ENCODE results near the gene ATP8B1. TPM values are rescaled to one million over a fixed set of nuclear protein-coding genes. Genes with fewer than 3 reads are reported as not detected.

Gene ATP8B1
- total RNA-seq, 1 experiment from 2014 or later = 62.3 TPM

DNA sequence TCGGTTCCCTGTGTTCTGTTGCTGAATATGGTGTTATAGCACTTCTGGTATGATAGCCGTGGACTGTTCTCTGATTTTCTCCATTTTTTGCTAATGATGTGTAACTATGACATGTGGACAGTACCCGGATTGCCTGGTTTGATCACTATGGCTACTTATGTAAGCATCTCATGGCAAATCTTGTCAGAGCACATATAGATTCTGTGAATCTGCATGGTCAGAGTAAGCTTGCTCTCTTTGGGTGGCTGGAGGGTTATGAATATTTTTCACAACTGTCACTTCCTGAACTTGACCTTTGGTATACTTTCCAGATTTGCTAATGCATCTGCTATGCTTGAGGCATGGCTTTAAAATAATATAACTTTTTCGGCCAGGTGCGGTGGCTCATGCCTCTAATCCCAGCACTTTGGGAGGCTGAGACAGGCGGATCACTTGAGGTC lies 36.8 kb upstream of the ATP8B1 start:
- DNase-seq = no peak
- H3K27me3 Mint-ChIP-seq (ENCODE audit: unreplicated experiment) = no peaks in the 10 kb centered on the region
- no TSS peak for BruUV-seq (replicated peaks)
- no peaks in the 10 kb centered on the region for H3K36me3 Mint-ChIP-seq (ENCODE audit: insufficient read depth, unreplicated experiment)
- H3K4me3 Mint-ChIP-seq (ENCODE audit: low read depth, unreplicated experiment) = no peak overlapping the region
- intact Hi-C loops (cut with micrococcal nuclease; ENCODE audit: unreplicated experiment) = no loop called here
- H3K9me3 Mint-ChIP-seq (ENCODE audit: low read depth, unreplicated experiment) = peaks cover 2% of the 10 kb centered on the region
- TF ChIP-seq, protein P1, sequence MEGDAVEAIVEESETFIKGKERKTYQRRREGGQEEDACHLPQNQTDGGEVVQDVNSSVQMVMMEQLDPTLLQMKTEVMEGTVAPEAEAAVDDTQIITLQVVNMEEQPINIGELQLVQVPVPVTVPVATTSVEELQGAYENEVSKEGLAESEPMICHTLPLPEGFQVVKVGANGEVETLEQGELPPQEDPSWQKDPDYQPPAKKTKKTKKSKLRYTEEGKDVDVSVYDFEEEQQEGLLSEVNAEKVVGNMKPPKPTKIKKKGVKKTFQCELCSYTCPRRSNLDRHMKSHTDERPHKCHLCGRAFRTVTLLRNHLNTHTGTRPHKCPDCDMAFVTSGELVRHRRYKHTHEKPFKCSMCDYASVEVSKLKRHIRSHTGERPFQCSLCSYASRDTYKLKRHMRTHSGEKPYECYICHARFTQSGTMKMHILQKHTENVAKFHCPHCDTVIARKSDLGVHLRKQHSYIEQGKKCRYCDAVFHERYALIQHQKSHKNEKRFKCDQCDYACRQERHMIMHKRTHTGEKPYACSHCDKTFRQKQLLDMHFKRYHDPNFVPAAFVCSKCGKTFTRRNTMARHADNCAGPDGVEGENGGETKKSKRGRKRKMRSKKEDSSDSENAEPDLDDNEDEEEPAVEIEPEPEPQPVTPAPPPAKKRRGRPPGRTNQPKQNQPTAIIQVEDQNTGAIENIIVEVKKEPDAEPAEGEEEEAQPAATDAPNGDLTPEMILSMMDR (IDR thresholded peaks at IDR 0.05; ENCODE audit: unreplicated experiment) = no peak
- CTCF ChIA-PET = no interaction called here
- peaks cover 35% of the 10 kb centered on the region for H3K4me1 Mint-ChIP-seq (ENCODE audit: low read depth, unreplicated experiment)
- no peak overlapping the region for H3K27ac Mint-ChIP-seq (ENCODE audit: unreplicated experiment)

DNA sequence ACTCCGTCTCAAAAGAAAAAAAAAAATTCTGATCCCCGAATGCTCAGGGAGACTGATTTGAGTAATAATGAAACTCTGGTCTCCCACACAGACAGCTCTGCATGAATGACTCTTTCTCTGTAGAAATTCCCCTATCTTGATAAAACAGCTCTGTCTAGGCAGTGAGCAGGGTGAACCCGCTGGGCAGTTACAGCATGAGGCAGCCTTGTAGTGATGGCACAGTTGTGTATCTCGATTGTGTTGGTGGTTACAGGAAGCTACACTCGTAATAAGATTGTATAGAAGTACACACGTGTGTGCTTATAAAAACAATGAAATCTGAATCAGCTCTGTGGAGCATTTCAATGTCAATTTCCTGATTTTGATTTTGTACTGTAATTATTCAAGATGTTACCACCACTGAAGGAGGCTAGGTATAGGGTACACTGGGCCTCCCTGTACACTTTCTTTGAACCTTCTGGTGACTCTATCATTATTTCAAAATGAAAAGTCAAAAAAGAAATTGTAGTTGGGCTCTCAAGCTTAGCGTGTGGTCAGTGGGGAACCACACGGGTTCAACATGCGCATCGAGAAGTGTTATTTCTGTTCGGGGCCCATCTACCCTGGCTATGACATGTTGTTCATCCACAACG lies 34.9 kb upstream of the ATP8B1 start:
- BruUV-seq (replicated peaks) = no TSS peak
- intact Hi-C loops (cut with micrococcal nuclease; ENCODE audit: unreplicated experiment) = no loop called here
- Mint-ChIP-seq H3K27me3 (ENCODE audit: unreplicated experiment) (no peaks in the 10 kb centered on the region), H3K36me3 (ENCODE audit: insufficient read depth, unreplicated experiment) (no peaks in the 10 kb centered on the region), H3K9me3 (ENCODE audit: low read depth, unreplicated experiment) (peaks cover 2% of the 10 kb centered on the region), H3K27ac (ENCODE audit: unreplicated experiment) (no peak overlapping the region), H3K4me3 (ENCODE audit: low read depth, unreplicated experiment) (no peak overlapping the region), H3K4me1 (ENCODE audit: low read depth, unreplicated experiment) (peaks cover 34% of the 10 kb centered on the region)
- TF ChIP-seq, protein P1 (IDR thresholded peaks at IDR 0.05; ENCODE audit: unreplicated experiment) = no peak
- CTCF ChIA-PET = interaction anchor here (0.6 kb wide), 1 partner anchor 45 kb away, joined by 5 read pairs; no protein-coding TSS in a partner anchor
- no peak for DNase-seq

DNA sequence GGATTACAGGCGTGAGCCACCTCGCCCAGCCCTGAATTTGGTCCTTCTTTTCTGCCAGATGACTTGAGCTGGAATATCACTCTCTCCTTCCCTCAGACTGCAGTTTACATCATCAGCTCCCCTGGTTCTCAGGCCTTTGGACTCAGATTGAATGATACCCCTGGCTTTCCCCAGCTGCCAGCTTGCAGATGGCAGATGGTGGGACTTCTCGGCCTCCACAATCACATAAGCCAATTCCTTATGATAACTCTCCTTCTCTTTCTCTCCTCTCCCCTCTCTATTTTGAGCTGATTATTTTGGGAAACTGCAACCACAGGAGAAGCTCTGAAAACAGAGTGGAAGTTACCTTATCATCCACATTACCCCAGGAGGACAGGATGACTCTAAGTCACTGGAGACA lies 33.4 kb upstream of the ATP8B1 start:
- H3K4me3 Mint-ChIP-seq (ENCODE audit: low read depth, unreplicated experiment) = no peak overlapping the region
- BruUV-seq (replicated peaks) = no TSS peak
- H3K27ac Mint-ChIP-seq (ENCODE audit: unreplicated experiment) = no peak overlapping the region
- TF ChIP-seq, protein P1 (IDR thresholded peaks at IDR 0.05; ENCODE audit: unreplicated experiment) = no peak
- no peak for DNase-seq
- intact Hi-C loops (cut with micrococcal nuclease; ENCODE audit: unreplicated experiment) = no loop called here
- no peaks in the 10 kb centered on the region for H3K36me3 Mint-ChIP-seq (ENCODE audit: insufficient read depth, unreplicated experiment)
- peaks cover 3% of the 10 kb centered on the region for H3K9me3 Mint-ChIP-seq (ENCODE audit: low read depth, unreplicated experiment)
- peaks cover 28% of the 10 kb centered on the region for H3K4me1 Mint-ChIP-seq (ENCODE audit: low read depth, unreplicated experiment)
- H3K27me3 Mint-ChIP-seq (ENCODE audit: unreplicated experiment) = no peaks in the 10 kb centered on the region
- CTCF ChIA-PET = no interaction called here

DNA sequence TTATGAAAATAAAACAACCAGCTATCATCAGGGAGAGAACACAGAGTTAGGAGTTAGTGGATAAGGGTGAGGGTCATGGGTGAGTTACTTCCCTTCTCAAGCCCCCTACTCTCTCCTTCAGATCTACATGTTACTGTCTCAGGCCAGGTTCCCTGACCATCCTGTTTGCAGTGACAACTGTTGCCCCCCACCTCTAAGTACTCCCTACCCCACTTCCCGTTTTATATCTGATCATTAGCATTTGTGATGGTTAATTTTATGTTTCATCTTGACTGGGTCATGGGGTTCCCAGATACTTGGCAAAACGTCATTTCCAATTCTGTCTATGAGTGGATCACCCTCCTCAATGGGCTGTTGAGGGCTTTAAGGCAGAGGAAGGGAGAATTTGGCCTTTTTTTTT lies 32.8 kb upstream of the ATP8B1 start:
- H3K27me3 Mint-ChIP-seq (ENCODE audit: unreplicated experiment) = no peaks in the 10 kb centered on the region
- peaks cover 28% of the 10 kb centered on the region for H3K4me1 Mint-ChIP-seq (ENCODE audit: low read depth, unreplicated experiment)
- no peaks in the 10 kb centered on the region for H3K36me3 Mint-ChIP-seq (ENCODE audit: insufficient read depth, unreplicated experiment)
- peaks cover 6% of the 10 kb centered on the region for H3K9me3 Mint-ChIP-seq (ENCODE audit: low read depth, unreplicated experiment)
- DNase-seq = no peak
- H3K27ac Mint-ChIP-seq (ENCODE audit: unreplicated experiment) = no peak overlapping the region
- intact Hi-C loops (cut with micrococcal nuclease; ENCODE audit: unreplicated experiment) = no loop called here
- CTCF ChIA-PET = no interaction called here
- TF ChIP-seq, protein P1 (IDR thresholded peaks at IDR 0.05; ENCODE audit: unreplicated experiment) = no peak
- BruUV-seq (replicated peaks) = no TSS peak
- H3K4me3 Mint-ChIP-seq (ENCODE audit: low read depth, unreplicated experiment) = no peak overlapping the region
